Measurements from ENCODE around the gene CLEC1A.
"Not testable (repeated sequence)": the region's sequence is repeated elsewhere in the genome, so short reads cannot be mapped to it uniquely, and the experiment has no call there.

The CLEC1A gene

DNA sequence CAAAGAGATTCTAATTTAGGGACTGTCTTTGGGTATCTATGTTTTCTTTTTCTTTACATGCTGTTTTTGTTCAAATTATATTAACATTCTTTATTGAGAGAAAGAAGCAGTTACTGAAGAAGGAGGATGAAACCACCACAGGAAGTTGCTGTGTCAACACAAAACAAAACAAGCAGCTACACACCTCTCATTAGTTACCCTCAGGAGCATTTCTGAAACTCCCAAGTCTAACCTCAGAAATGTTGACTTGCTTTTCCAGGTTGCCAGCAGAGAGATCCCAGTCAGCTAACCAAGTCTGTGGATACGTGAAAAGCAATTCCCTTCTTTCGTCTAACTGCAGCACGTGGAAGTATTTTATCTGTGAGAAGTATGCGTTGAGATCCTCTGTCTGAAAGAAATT, 33.5 kb downstream of the CLEC1A start:
- DNase-seq (ENCODE audit: low spot score in 2 of 2), result no peak
- H3K9me3 ChIP-seq, result no peaks in the 10 kb centered on the region
- no peak overlapping the region for H3K4me3 ChIP-seq
- in situ Hi-C loops (cut with MboI; ENCODE audit: low sequenced_read_pairs), result no loop called here
- H3K36me3 ChIP-seq (replicated peaks), result no peaks in the 10 kb centered on the region
- peaks cover 12% of the 10 kb centered on the region for H3K4me1 ChIP-seq
- no peaks in the 10 kb centered on the region for H3K27me3 ChIP-seq (ENCODE audit: low read depth)

GRCh38 chr12:10058387-10058786, 40.4 kb downstream of the CLEC1A start:
- in situ Hi-C loops (cut with MboI; ENCODE audit: low sequenced_read_pairs), result no loop called here
- no peaks in the 10 kb centered on the region for H3K27me3 ChIP-seq (ENCODE audit: low read depth)

GRCh38 chr12:10052193-10052913, 46.4 kb downstream of the CLEC1A start:
- peaks cover 4% of the 10 kb centered on the region for H3K4me1 ChIP-seq
- in situ Hi-C loops (cut with MboI; ENCODE audit: low sequenced_read_pairs), result no loop called here
- no peaks in the 10 kb centered on the region for H3K27me3 ChIP-seq (ENCODE audit: low read depth)
- H3K4me3 ChIP-seq, result no peak overlapping the region
- no peak for DNase-seq (ENCODE audit: low spot score in 2 of 2)
- no peaks in the 10 kb centered on the region for H3K9me3 ChIP-seq
- H3K36me3 ChIP-seq (replicated peaks), result no peaks in the 10 kb centered on the region

More at GRCh38 chr12:10058387-10058786, 40.4 kb downstream of the CLEC1A start:
- H3K36me3 ChIP-seq (replicated peaks), result no peaks in the 10 kb centered on the region
- DNase-seq (ENCODE audit: low spot score in 2 of 2), result no peak
- H3K4me3 ChIP-seq, result no peak overlapping the region
- no peaks in the 10 kb centered on the region for H3K9me3 ChIP-seq
- H3K4me1 ChIP-seq, result no peaks in the 10 kb centered on the region

DNA sequence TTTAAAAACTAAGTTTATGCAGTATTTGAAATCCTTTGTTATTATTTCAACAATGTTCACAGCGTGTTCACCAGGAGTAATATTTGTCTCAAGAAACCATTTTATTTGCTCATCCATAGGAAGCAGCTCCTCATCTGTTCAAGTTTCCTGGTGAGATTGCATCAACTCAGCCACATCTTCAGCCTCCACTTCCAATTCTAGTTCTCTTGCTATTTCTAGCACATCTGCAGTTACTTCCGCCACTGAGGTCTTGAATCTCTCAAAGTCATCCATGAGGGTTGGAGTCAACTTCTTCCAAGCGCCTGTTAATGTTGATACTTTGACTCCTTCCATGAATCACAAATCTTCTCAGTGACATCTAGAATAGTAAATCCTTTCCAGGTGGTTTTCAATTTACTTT, 50.3 kb downstream of the CLEC1A start:
- in situ Hi-C loops (cut with MboI; ENCODE audit: low sequenced_read_pairs), result no loop called here
- Histone ChIP-seq H3K4me1 (peaks cover 4% of the 10 kb centered on the region), H3K4me3 (no peak overlapping the region), H3K27me3 (ENCODE audit: low read depth) (no peaks in the 10 kb centered on the region), H3K36me3 (replicated peaks) (no peaks in the 10 kb centered on the region), H3K9me3 (no peaks in the 10 kb centered on the region)
- DNase-seq (ENCODE audit: low spot score in 2 of 2), result no peak

DNA sequence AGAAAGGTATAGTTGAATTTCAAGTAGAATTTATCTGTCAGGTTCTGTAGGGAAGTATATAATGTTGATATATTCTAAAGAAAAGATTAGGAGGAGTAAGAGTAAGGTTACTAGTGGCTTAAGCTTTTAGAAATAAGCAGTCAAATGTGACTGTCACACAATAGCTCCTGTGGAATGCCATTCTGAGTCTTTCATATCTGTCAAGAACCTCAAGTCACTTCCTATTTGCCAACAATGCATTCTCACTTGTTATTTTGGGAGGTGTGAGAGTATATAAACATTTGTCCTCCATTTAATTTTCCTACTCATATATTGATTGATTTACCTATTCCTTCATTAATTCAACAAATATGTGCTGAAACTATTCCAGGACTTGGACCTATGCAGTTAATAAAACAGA, 56.6 kb downstream of the CLEC1A start:
- no peaks in the 10 kb centered on the region for H3K4me1 ChIP-seq
- H3K9me3 ChIP-seq, result no peaks in the 10 kb centered on the region
- in situ Hi-C loops (cut with MboI; ENCODE audit: low sequenced_read_pairs), result no loop called here
- H3K4me3 ChIP-seq, result no peak overlapping the region
- no peak for DNase-seq (ENCODE audit: low spot score in 2 of 2)
- no peaks in the 10 kb centered on the region for H3K36me3 ChIP-seq (replicated peaks)
- H3K27me3 ChIP-seq (ENCODE audit: low read depth), result no peaks in the 10 kb centered on the region

DNA sequence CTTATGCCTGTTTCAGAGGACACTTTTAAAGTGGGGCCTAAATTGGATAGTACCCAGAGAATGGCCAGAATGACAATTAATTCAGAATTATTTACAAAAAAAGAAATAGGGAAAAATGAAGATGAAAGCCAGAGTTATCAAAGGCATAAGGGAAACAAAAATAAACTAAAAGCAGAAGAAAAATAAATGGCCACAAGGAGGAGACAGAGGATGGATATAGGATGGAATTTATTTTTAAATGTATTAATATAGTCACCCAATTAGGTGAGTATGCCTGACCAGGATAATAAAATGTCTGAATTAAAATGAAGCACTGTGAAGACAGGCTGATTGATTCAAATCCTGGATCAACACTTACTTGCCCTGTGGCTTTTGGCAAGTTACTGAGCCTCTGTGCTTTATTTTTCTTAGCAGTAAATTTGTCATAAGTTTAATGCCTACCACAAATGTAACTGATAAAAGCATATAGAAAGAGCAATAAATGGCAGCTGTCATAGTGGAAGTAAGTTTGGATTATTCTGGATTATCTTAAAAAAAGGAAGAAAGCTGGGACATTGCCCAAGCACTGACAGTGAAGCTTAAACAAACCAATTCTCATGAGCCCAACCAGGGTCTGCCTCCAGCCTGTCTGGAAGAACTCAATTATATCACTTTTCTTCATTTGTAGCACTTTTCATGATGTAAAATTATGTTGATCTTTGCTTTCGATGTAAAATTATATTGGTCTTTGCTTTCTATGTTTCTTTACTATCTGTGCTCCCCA, 64.8 kb downstream of the CLEC1A start:
- peak in 1 of 2 experiments; percentile 24 for DNase-seq (ENCODE audit: low spot score in 2 of 2)
- Histone ChIP-seq H3K9me3 (peaks cover 6% of the 10 kb centered on the region), H3K4me3 (no peak overlapping the region), H3K27me3 (ENCODE audit: low read depth) (no peaks in the 10 kb centered on the region), H3K36me3 (replicated peaks) (no peaks in the 10 kb centered on the region), H3K4me1 (peaks cover 2% of the 10 kb centered on the region; the same call in 1 of the 2 replicates)
- in situ Hi-C loops (cut with MboI; ENCODE audit: low sequenced_read_pairs), result loop anchor here (5.0 kb wide), 1 partner anchor 108 kb away; no protein-coding TSS in a partner anchor

DNA sequence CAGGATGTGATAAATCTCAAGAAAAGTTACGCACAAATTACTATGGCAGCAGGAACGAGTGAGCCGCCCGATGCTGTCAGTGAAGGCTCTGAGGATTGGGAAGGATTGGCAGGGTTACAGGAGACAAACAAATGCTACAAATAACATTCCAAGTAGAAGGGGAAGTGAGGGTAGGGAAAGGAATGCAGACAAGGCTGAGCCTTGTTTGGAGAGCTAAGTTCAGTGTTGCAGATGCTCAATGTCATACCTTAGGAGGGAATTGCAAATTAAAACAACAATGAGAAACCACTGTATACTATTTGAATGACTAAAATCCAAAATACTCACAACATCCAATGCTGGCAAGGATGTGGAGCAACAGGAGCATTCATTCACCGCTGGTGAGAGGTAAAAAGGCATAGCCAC, 67.0 kb downstream of the CLEC1A start:
- no peak for DNase-seq (ENCODE audit: low spot score in 2 of 2)
- Histone ChIP-seq H3K27me3 (ENCODE audit: low read depth) (no peaks in the 10 kb centered on the region), H3K9me3 (peaks cover 6% of the 10 kb centered on the region), H3K4me1 (peaks cover 2% of the 10 kb centered on the region; the same call in 1 of the 2 replicates), H3K36me3 (replicated peaks) (no peaks in the 10 kb centered on the region), H3K4me3 (no peak overlapping the region)
- in situ Hi-C loops (cut with MboI; ENCODE audit: low sequenced_read_pairs), result loop anchor here (5.0 kb wide), 1 partner anchor 111 kb away; no protein-coding TSS in a partner anchor

DNA sequence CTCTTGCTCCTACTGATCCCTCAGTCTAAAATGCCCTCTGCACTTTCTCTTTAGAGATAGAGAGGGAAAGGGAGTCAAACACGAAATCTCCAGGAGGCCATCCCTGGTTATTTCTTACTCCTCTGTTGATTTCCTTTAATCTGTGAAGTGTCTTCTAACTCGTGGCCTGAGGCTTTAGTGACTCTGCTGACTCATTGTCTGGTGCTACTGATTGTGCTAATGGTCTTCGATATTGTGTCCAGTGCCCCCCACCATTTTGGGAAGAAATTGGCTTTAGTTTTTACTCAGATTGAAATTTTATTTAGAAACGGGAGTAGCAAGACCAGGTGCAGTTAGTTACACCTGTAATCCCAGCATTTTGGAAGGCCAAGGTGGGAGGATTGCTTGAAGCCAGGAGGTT, 67.5 kb downstream of the CLEC1A start:
- peaks cover 6% of the 10 kb centered on the region for H3K9me3 ChIP-seq
- H3K27me3 ChIP-seq (ENCODE audit: low read depth), result no peaks in the 10 kb centered on the region
- DNase-seq (ENCODE audit: low spot score in 2 of 2), result no peak
- peaks cover 2% of the 10 kb centered on the region; the same call in 1 of the 2 replicates for H3K4me1 ChIP-seq
- H3K36me3 ChIP-seq (replicated peaks), result no peaks in the 10 kb centered on the region
- in situ Hi-C loops (cut with MboI; ENCODE audit: low sequenced_read_pairs), result loop anchor here (5.0 kb wide), 1 partner anchor 111 kb away; no protein-coding TSS in a partner anchor
- H3K4me3 ChIP-seq, result no peak overlapping the region

DNA sequence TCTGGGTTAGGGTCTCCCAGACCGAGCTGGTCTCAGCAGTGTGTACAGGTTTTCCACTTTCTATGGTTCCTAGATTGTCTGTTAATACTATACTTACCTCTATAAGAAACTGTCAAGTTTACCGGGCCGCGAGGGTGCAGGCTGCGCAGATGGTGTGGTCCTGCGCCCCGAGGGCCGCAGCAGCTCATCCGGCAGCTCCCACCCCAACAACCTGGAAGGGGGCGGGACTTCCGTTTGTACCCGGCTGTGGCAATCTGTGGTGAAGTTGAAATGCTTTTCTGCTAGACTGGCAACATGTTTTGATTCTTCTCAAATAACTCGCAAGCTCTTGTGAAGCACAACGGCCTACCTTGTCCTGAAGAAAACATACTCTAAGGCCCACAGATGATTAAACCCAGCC, 68.3 kb downstream of the CLEC1A start, which contains the start of gene CLEC9A:
Gene CLEC9A (plus strand): TSS at position 237 of the 400 bp plus-strand sequence. CDS start 22,006 bp downstream, outside the sequence.
- in situ Hi-C loops (cut with MboI; ENCODE audit: low sequenced_read_pairs), result loop anchor here (5.0 kb wide), 1 partner anchor 112 kb away; no protein-coding TSS in a partner anchor
- H3K36me3 ChIP-seq (replicated peaks), result no peaks in the 10 kb centered on the region

GRCh38 chr12:10027721-10028120, 71.1 kb downstream of the CLEC1A start:
- no peak overlapping the region for H3K4me3 ChIP-seq

More for the DNA sequence above, 68.3 kb downstream of the CLEC1A start, which contains the start of gene CLEC9A:
- H3K9me3 ChIP-seq, result peaks cover 6% of the 10 kb centered on the region
- no peaks in the 10 kb centered on the region for H3K27me3 ChIP-seq (ENCODE audit: low read depth)
- H3K4me3 ChIP-seq, result no peak within 1 kb of the TSS
- peaks cover 2% of the 10 kb centered on the region; the same call in 1 of the 2 replicates for H3K4me1 ChIP-seq
- DNase-seq (ENCODE audit: low spot score in 2 of 2), result no peak

DNA sequence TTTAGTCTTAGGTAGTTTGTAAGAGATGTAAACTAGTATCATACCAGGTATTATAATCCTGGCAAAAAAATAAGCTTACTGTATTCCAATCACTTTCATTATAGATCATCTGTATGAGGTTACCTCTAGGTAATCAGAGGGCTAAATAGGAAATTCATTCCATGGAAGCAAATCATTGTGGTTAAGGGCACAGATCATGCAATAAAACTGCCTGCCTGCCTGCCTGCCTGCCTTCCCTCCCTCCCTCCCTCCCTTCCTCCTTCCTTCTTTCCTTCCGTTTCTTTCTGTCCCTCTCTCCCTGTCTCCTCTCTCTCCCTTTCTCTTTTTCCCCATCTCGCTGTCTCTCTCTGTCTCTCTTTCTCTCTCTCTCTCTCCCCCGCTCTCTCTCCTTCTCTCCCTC, 71.5 kb downstream of the CLEC1A start:
- H3K9me3 ChIP-seq, result peaks cover 6% of the 10 kb centered on the region
- in situ Hi-C loops (cut with MboI; ENCODE audit: low sequenced_read_pairs), result no loop called here
- H3K27me3 ChIP-seq (ENCODE audit: low read depth), result no peaks in the 10 kb centered on the region
- DNase-seq (ENCODE audit: low spot score in 2 of 2), result no peak
- no peak overlapping the region for H3K4me3 ChIP-seq
- no peaks in the 10 kb centered on the region for H3K36me3 ChIP-seq (replicated peaks)
- H3K4me1 ChIP-seq, result no peaks in the 10 kb centered on the region

More at GRCh38 chr12:10027721-10028120, 71.1 kb downstream of the CLEC1A start:
- no peak for DNase-seq (ENCODE audit: low spot score in 2 of 2)
- Histone ChIP-seq H3K9me3 (peaks cover 6% of the 10 kb centered on the region), H3K27me3 (ENCODE audit: low read depth) (no peaks in the 10 kb centered on the region), H3K4me1 (no peaks in the 10 kb centered on the region), H3K36me3 (replicated peaks) (no peaks in the 10 kb centered on the region)
- in situ Hi-C loops (cut with MboI; ENCODE audit: low sequenced_read_pairs), result no loop called here

DNA sequence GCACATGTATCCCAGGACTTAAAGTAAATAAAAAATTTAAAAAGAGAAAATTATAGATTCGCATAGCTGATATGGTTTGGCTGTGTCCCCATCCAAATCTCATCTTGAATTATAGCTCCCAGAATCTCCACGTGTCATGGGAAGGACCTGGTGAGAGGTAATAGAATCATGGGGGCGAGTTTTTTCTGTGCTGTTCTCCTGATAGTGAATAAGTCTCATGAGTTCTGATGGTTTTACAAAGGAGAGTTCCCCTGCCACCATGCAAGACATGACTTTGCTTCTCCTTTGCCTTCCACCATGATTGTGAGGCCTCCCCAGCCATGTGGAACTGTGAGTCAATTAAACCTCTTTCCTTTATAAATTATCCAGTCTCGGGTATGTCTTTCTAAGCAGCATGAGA, 72.1 kb downstream of the CLEC1A start:
- in situ Hi-C loops (cut with MboI; ENCODE audit: low sequenced_read_pairs); H3K27me3 ChIP-seq (ENCODE audit: low read depth); DNase-seq (ENCODE audit: low spot score in 2 of 2); H3K4me1 ChIP-seq; H3K9me3 ChIP-seq; H3K4me3 ChIP-seq; H3K36me3 ChIP-seq (replicated peaks): not testable (repeated sequence)

DNA sequence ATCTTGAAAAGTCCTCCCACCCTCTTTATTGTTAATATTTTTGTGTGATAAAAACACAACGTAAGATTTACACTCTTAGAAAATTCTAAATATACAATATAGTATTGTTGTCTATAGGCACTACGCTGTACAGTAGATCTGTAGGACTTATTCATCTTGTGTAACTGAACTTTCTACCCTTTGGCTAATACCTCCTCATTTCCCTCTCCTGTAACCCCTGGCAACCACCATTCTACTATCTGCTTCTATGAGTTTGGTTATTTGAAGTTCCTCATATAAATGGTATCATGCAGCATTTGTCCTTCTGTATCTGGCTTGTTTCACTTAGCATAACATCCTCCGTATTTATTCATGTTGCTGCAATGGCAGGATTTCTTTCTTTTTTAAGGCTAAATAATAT, 73.5 kb downstream of the CLEC1A start:
- Histone ChIP-seq H3K9me3 (no peaks in the 10 kb centered on the region; the same call in 1 of the 2 replicates), H3K4me1 (no peaks in the 10 kb centered on the region), H3K4me3 (no peak overlapping the region), H3K27me3 (ENCODE audit: low read depth) (no peaks in the 10 kb centered on the region), H3K36me3 (replicated peaks) (no peaks in the 10 kb centered on the region)
- DNase-seq (ENCODE audit: low spot score in 2 of 2), result no peak
- in situ Hi-C loops (cut with MboI; ENCODE audit: low sequenced_read_pairs), result no loop called here

- Histone ChIP-seq H3K27me3 (ENCODE audit: low read depth) (no peaks in the 10 kb centered on the region), H3K9me3 (no peaks in the 10 kb centered on the region), H3K36me3 (replicated peaks) (no peaks in the 10 kb centered on the region), H3K4me3 (no peak overlapping the region), H3K4me1 (peaks cover 13% of the 10 kb centered on the region)
- in situ Hi-C loops (cut with MboI; ENCODE audit: low sequenced_read_pairs), result no loop called here
- no peak for DNase-seq (ENCODE audit: low spot score in 2 of 2)
These were observed 77.4 kb downstream of the CLEC1A start for GRCh38 chr12:10021342-10021741.
